Putamen (tissue), 1 donor: ENCODE results near the gene CTDSP1.

Experiments used
- DNase-seq: peaks from one replicate; pipeline ENCODE4 v3.0.0-alpha.2; 2016; ENCODE audit warnings: low spot score

Gene CTDSP1

DNA sequence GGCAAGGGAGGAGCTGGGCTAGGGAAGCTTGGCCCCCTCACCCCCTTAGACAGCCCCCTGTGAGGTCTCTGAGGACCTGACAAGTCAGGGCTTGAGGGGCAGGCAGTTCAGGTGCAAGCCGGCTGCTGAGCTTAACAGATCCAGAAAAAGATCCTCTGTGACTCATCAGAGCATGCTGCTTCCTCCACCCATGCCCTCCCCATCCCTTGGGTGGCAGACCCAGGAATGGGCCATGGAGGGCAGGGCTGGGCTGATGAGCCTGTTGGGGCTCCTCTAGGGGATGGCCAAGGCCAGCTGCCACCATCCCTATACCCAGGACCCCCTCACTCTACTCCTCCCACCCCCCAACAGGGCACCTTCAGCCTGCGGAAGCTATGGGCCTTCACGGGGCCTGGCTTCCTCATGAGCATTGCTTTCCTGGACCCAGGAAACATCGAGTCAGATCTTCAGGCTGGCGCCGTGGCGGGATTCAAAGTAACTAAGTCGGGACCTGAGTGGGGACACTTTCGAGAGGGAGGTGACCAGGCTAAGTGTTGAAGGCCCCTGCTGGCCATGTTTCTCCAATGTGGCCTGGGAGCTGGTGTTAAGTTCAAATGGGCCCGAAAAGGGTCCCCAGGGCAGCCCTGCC, 15.7 kb upstream of the CTDSP1 start:
- no peak for DNase-seq

DNA sequence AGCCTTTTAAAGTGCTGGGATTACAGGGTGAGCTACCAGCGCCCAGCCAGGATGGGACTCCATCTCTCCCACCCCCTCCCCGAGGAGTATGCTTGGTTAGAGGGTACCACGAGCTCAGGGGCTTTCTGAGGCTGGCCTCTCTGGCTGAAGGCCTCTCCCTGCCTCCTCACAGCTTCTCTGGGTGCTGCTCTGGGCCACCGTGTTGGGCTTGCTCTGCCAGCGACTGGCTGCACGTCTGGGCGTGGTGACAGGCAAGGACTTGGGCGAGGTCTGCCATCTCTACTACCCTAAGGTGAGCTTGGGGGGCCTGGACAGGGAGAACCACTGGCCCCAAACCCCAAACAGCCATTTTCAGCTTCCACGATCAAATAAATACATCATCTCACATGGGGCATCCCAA, 14.7 kb upstream of the CTDSP1 start:
- no peak for DNase-seq

DNA sequence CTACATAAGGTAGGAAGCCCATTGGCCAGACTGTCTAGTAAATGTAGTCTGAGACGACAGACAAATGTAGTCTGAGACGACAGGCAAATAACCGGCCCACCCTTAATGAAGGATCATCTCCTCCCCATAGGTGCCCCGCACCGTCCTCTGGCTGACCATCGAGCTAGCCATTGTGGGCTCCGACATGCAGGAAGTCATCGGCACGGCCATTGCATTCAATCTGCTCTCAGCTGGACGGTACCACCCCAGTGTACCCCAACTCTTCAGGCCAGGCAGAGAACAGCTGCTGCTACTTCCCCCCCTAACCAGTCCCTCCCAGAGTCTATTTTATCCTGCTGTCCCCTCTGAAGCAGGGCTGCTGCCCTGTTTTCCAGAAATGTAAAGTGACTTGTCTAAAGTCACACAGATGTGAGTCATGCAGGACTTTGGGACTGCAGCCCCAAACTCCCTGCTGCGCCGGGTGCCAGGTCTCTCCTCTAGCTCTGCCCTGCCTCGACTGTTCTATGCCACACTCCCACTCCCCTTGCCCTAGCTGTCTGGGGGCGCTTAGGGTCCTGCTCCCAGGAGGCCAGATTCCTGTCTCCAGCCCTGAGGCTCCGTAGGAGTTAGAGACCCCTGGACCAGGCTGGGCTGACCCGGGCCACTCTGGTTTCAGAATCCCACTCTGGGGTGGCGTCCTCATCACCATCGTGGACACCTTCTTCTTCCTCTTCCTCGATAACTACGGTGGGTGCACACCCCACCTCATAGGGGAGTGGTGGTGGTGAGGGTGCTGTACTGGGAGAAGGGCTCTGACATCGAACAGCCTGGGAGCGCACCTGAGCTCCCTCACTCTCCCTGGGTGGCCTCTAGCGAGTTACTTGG, 12.9 kb upstream of the CTDSP1 start:
- DNase-seq: no peak

DNA sequence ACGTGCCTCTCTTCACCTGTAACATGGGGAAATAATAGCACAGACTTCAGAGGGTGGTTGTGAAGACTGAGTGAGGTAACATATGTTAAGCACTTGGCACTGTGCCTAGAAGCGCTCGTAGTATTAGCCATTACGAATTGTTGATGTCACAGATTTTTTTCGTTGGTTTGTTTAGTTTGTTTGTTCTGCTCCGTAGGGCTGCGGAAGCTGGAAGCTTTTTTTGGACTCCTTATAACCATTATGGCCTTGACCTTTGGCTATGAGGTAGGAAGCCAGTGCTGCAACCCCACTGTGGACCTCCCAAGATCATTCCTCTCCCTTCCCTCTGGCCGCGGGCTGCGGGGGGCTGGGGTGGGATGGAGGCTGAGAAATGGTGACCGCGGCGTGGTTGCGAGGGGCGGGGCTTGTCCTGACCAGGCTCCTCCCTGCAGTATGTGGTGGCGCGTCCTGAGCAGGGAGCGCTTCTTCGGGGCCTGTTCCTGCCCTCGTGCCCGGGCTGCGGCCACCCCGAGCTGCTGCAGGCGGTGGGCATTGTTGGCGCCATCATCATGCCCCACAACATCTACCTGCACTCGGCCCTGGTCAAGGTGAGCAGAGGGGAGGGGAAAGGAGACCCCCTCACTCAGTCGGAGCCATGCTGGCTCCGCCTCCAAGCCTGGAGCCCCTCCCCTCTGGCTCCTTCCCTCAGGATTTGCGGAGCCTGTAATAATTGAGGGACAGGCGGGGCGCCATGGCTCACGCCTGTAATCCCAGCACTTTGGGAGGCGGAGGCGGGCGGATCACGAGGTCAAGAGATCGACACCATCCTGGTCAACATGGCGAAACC, 12.1 kb upstream of the CTDSP1 start:
- no peak for DNase-seq

DNA sequence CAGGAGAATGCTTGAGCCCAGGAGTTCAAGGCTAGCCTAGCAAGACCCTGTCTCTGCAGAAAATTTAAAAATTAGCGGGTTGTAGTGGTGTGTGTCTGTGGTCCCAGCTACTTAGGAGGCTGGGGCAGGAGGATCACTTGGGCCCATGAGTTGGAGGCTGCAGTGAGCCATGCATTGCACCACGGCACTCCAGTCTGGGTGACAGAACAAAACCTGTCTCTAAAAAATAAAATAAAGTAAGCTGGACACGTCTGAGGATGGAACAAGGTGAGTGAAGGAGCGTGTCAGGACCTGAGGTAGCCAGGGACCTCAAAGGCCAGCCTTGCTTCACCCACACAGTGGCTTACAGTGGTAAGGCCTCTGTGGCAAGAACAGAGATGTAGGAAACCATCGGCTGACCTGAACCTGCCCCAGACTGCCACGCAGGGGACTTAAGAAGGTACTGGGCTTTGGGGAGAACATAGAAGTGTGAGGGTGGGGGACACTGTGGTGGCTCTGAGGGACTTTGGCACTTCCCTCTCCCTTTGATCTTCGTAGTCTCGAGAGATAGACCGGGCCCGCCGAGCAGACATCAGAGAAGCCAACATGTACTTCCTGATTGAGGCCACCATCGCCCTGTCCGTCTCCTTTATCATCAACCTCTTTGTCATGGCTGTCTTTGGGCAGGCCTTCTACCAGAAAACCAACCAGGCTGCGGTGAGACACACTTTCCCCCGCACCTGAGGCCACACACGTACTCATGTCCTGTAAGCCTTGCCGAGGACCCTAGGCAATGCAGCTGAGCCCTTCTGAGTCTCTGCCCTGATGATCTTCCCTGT, 10.1 kb upstream of the CTDSP1 start:
- no peak for DNase-seq

DNA sequence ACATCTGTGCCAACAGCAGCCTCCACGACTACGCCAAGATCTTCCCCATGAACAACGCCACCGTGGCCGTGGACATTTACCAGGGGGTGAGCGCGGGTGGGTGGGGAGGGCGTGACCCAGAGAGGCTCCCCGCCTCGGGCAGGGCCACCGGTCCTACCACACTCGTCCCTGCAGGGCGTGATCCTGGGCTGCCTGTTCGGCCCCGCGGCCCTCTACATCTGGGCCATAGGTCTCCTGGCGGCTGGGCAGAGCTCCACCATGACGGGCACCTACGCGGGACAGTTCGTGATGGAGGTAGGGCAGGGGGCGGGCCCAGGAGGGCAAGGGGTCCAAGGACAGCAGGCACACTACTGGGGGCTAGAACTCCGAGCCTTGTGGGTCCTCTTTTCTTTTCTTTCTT, 8.5 kb upstream of the CTDSP1 start:
- no peak for DNase-seq

DNA sequence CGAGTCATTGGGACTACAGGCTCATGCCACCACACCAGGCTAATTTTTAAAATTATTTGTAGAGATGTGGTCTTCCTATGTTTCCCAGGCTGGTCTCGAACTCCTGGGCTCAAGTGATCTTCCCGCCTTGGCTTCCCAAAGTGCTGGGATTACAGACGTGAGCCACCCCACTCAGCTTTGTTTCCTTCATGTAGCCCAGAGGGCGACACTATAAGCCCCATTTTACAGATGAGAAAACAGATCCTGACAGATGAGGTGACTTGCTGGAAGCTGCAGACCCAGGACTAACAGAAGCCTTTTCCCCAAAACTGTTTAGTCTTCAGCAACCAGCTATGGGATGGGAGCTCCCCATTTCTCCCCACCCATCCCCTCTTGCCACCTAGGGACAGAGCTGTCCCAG, 7.2 kb upstream of the CTDSP1 start:
- no peak for DNase-seq

DNA sequence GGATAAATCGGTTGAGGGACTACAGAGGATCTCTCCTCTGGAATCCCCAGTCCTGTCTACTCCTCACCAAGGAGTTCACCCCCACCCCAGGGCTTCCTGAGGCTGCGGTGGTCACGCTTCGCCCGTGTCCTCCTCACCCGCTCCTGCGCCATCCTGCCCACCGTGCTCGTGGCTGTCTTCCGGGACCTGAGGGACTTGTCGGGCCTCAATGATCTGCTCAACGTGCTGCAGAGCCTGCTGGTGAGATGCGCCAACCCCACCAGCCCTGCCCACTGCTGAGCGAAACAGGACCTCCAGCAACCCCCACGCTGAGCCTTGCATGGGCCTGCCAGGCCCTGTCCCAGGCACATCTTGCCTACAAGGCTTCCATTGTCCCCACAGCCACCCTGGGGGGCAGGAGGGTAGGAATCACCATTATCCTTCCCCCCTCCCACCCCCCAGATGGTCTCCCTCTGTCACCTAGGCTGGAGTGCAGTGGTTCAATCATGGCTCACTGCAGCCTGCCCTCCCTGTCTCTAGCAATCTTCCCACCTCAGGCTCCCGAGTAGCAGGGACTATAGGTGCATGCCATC, 6.7 kb upstream of the CTDSP1 start:
- DNase-seq: no peak

DNA sequence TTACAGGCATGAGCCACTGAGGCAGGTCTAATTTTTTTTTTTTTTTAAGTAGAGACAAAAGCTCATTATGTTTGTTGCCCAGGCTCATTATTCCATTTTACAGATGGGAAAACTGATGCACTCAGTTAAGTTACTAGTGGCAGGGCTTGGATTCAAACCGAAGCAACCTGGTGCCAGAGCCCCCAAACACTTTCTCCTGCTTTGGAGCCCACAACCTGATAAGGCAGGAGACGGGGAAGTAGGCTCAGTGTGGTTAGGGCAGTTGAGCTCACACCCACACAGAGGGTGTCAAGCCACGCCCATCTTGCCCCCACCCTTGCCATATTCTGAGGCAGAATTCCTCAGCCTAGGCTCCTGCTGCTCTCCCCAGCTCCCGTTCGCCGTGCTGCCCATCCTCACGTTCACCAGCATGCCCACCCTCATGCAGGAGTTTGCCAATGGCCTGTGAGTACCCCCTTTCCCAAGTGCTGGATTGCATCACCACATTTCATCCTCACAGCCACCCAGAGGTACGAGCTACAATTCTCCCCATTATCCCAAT, 5.8 kb upstream of the CTDSP1 start:
- no peak for DNase-seq

DNA sequence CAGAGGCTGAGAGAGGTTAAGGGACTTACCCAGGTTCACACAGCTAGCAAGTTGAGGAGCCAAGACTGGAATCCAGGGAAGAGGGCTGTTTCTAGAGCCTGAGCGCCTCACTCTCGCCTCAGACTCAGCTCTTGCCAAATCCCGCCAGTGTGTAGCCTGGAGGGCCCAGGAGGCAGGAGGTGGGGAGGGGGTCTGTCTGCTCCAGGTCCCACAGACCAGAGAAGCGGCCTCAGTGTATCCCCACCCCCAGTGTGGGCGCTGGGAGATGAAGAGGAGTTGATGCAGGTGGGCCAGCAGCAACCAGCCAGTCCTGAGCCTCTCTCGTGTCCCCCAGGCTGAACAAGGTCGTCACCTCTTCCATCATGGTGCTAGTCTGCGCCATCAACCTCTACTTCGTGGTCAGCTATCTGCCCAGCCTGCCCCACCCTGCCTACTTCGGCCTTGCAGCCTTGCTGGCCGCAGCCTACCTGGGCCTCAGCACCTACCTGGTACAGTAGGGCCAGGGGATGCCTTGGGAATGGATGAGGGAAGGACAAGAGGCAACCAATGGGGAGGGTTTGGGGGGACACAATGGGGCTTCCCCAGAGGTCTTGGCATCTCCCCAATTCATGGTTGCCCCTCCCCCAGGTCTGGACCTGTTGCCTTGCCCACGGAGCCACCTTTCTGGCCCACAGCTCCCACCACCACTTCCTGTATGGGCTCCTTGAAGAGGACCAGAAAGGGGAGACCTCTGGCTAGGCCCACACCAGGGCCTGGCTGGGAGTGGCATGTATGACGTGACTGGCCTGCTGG, 5.2 kb upstream of the CTDSP1 start:
- DNase-seq: no peak

DNA sequence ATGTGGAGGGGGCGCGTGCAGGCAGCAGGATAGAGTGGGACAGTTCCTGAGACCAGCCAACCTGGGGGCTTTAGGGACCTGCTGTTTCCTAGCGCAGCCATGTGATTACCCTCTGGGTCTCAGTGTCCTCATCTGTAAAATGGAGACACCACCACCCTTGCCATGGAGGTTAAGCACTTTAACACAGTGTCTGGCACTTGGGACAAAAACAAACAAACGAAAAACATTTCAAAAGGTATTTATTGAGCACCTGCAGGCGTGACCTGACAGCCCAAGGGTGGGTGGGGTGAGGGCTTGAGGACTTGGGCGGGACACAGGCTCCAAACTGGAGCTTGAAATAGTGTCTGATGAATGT, 4.6 kb upstream of the CTDSP1 start:
- DNase-seq: no peak

DNA sequence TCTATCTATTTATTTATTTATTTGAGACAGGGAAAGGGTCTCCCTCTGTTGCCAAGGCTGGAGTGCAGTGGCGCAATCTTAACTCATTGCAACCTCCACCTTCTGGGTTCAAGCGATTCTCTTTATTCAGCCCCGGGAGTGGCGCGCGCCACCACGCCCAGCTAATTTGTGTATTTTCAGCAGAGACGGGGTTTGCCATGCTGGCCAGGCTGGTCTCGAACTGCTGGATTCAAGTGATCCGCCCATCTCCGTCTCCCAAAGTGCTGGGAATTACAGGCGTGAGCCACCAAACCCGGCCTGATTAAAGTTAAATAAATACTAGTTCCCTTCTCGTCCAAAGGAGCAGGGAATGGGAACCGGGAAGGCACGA, 4.2 kb upstream of the CTDSP1 start:
- DNase-seq: no peak

DNA sequence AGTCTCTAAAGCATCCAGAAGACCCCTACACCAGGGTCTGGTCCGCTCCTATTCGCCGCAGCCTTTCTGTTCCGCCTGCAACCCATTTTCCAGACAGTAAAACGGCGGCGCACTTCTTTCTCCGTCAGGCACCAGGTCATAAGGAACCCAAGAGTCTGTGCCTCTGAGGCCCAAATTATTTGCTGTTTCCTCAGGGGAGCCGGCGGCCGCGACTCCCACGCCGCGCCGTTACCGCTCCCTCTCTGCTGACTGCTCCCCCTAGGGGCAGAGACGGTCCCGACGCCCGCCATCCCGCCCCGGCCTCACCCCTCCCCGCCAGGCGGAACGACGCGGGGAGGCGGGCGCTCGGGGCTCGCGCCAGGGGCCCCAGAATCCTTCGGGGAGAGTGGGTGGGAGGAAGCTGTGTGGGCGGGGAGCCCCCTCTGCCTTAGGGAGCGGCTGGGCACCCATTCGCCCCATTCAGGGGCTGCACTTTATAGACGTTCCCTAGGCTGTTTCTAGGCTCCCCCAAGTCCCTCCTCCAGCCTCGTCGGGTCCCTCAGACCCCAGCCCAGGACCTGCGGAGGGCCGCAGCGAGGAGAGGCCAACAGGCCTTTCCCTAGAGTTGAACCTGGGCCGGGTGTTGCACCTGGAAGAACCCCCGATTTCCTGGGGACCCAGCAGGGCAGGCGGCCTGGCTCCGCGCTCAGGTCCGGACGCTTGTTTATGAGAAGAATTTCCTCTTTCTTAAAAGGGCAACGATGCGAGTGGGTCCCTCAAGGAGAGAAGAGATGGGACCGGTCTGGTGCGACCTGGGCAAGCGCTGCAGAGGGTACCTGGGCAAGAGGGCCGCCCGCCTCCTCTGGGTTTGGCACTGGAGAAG, 3.6 kb upstream of the CTDSP1 start:
- peak; percentile 98 for DNase-seq

DNA sequence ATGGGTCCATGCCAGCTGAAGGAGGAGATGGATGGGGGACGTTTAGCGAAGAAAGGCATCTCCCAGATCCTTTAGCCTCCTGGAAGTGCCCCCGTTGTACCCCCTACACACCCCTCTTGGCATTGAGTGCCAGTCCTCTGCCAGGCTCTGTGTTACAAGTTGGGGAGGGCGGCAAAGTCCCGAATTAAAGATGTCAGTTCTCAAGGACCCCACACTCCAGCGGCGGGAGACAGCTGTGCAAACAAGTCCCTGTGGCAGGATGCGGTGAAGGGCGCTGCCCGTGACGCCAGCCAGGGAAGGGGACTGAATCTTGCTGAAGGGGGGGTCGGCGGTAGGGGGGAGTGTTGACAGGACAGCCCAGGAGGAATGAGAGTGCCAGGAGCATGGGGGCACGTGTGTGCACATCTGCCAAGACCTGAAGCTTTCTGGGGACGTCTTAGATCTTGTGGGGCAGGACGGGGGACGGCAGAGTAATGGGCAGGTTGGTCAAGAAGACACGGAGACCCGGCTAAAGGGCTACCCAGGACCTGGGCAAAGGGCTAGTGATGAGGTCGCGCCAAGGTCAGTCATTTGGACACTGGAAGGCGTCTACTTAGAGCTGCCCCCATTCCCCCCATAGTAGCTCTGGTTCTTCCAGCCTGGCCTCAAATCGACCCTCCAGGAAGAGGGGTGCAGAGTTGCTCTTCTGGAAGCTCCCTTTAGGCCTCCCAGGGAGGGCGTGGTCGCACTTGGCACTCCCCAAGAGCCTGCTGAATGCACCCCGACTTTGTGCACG, 2.8 kb upstream of the CTDSP1 start:
- peak; percentile 67 for DNase-seq

DNA sequence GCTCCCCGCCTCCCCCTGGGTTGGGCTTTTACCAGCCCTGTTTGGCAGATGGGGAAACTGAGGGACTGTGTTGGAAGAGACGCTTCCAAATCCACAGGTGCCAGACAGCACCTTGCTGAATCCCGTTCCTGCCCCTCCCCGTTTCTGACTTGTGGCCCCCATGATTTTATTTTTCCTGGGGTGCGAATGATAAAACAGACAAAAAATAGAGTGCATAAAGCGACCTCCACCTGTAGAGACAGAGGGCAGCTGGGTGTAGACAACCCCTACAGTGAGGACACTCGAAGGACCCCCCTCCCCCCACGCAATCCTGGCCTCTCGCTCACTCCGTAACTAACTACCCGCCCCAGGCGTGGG, 2.2 kb upstream of the CTDSP1 start:
- DNase-seq: no peak

DNA sequence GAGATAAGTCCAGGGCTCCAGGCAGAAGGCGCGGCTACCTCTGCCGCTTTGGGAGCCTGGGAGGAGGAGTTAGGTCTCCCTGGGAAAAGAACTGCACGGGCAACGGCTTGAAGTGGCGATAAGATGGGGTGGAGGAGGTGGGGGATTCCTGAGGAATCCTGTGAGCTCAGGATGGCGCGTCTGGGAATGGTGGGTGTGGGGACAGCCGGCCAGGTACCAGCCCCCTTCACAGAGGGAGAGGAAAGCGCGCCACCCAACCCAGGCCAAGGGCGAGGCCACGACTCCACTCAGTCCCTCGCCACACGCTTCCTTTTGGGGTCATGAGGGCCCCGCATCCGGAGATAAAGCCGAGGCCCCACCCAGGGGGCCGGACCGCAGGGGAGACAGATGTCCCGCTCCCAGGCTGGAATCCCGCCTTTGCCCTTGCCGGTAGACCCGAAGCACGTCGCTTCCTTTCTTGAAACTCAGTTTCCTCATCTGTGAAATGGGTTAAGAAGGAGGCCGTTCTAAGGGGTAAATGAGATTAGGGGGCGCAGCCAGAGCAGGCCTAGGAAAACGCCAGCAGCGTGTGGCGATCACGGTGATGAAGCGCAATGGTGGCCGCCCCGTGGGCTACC, 1.7 kb upstream of the CTDSP1 start:
- DNase-seq: peak; percentile 38

DNA sequence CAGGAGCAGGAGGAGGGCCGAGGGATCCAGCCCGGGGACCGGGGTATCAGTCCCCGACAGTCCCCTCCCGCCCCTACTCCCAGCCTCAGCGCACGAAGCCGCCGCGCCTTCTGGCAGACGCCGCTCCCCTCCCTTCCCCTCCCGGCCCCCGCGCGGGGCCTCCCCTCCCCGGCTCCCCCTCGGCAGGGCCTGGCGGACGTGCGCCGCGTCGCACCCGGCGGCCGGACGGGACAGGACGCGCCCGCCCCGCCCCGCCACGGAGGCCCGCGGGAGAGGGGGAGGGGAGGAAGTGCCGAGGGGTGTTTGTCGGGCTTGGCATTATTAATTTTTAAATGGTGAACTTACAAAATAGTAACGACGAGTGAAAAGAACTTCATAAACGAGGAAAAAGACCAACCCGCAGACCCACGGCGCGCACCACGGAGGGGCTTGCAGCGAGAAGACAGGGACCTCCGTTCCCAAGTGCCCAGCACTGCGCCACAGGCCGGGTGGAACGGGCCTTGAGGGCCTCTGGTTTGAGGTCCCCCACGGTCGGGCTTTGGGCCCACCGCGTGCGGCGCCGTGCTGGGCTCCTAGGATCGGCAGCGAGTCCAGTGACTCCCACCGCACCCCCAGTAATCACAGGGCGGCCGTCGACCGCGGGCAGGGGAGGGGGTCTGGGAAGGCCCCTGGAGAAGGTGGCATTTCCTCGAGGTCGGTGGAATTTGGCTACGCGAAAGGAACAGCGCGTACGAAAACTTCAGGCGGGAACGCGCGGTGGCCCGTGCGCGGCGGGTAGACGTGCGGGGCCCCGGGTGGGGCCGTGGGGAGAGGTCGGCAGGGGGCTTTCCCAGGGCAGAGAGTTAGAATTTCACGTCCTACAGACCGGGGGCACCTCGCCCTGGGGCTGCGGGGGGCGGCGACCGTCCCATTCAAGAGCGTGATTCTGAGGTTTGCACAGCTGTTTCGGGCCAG, 954 bp upstream of the CTDSP1 start:
- DNase-seq: peak; percentile 82
